Esophagus mucosa (tissue), 1 donor: ENCODE measurements around the gene KCTD2. TPM values are rescaled to one million over a fixed set of nuclear protein-coding genes. Genes with fewer than 3 reads are reported as not detected.
A peak's percentile ranks its signal among the peaks of the same experiment; 100 is the strongest.
"Not testable (repeated sequence)": the region's sequence is repeated elsewhere in the genome, so short reads cannot be mapped to it uniquely, and the experiment has no call there.

ENCODE experiments used
- ATAC-seq: fragments of 200-7000 bp; cut with Tn5 transposase; one replicate; pipeline ENCODE4 v1.9.1; 2020
- total RNA-seq: library from RNA; stranded (reverse); gene quantifications from one replicate; pipeline ENCODE4 v1.2.4, GENCODE V29; 2023
- donor health status: DM: yes; HTN: yes; CAD: no.

The KCTD2 gene
- total RNA-seq, 1 donor from 2014 or later = 13.2 TPM

GRCh38 chr17:75051941-75052340, 4.9 kb downstream of the KCTD2 start:
- ATAC-seq = no peak

- ATAC-seq = peak; percentile 59
Measured at GRCh38 chr17:75059369-75060345, 12.6 kb downstream of the KCTD2 start.

- ATAC-seq = peak; percentile 16
Measured at GRCh38 chr17:75060434-75061054, 13.5 kb downstream of the KCTD2 start.

DNA sequence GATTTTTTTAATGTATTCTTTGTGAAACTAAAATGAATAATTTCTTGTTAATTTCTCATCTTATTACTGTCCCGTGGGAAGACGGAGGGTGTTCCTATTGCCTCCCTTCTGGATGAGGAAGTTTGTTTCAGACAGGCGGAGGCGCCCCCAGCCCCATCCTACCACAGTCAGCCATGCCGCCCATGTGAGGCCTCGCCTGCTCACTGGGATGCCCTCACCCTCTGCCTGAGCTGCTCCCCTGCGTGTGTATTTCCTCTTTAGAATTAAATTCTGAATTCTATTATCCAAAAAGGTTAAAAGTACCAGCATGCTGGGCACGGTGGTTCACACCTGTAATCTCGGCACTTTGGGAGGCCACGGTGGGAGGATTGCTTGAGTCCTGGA, 14.0 kb downstream of the KCTD2 start:
- ATAC-seq = no peak

GRCh38 chr17:75061618-75062017, 14.6 kb downstream of the KCTD2 start:
- no peak for ATAC-seq

GRCh38 chr17:75063201-75063600, 16.2 kb downstream of the KCTD2 start:
- no peak for ATAC-seq

DNA sequence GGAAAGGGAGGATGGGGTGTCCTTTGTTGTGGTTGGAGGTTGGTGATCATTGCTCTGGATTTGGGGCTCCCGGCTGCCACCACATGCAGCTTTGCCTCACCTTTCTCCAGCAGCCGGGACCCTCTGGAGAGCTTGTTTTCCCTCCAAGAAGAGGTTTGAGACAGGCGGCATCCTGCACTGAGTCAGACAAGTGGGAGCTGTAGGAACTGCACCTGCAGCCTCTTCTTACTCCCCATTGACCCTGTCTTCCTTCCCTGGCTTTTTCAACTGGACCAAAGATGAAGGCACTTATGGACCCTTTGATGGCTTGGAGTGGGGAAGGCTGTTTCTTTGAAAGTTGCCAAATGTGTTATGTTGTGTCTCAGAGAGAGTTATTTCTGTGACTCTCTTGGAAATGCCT, 16.6 kb downstream of the KCTD2 start:
- ATAC-seq = no peak

- ATAC-seq = no peak
Measured at GRCh38 chr17:75064040-75064439, 17.0 kb downstream of the KCTD2 start.

GRCh38 chr17:75064460-75064859, 17.4 kb downstream of the KCTD2 start:
- no peak for ATAC-seq

GRCh38 chr17:75064867-75065561, 18.0 kb downstream of the KCTD2 start:
- no peak for ATAC-seq

- no peak for ATAC-seq
Measured at GRCh38 chr17:75065562-75066151, 18.6 kb downstream of the KCTD2 start.

DNA sequence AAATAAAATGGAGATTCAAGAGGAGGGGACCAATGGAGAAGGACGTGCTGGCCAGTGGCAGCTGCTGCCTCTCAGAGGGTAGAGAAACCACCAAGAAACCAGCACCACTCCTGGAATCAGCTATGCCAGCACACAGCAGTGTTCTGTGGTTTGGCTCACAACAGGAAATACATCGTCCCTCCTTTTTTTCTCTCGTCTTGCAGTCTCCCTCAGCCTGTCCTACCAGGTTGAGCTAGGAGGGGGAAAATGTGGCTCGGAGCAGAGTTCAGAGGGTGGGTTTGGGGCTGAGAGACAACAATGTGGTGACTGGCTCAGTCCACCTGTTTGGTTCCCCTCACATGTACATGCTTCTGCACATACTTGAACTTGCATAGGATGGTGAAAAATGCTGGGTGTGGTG, 20.8 kb downstream of the KCTD2 start:
- no peak for ATAC-seq

DNA sequence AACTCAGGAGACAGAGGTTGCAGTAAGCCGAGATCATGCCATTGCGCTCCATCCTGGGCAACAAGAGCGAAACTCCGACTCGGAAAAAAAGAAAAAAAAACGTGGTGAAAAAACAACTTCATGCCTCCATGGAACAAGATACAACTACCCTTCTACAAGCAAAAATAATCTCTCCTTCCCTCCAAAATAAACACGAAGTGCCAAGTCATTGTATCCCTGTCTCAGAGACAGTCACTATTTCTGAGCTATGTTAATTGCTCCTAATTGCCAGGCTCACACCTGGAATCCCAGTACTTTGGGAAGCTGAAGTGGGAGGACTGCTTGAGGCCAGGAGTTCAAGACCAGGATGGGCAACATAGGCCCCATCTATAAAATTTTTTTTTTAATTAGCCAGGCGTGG, 21.7 kb downstream of the KCTD2 start:
- ATAC-seq = no peak

GRCh38 chr17:75069783-75070182, 22.8 kb downstream of the KCTD2 start:
- peak; percentile 41 for ATAC-seq

GRCh38 chr17:75071478-75072271, 24.6 kb downstream of the KCTD2 start:
- ATAC-seq = not testable (repeated sequence)

- not testable (repeated sequence) for ATAC-seq
Measured at GRCh38 chr17:75072909-75073308, 25.9 kb downstream of the KCTD2 start.

DNA sequence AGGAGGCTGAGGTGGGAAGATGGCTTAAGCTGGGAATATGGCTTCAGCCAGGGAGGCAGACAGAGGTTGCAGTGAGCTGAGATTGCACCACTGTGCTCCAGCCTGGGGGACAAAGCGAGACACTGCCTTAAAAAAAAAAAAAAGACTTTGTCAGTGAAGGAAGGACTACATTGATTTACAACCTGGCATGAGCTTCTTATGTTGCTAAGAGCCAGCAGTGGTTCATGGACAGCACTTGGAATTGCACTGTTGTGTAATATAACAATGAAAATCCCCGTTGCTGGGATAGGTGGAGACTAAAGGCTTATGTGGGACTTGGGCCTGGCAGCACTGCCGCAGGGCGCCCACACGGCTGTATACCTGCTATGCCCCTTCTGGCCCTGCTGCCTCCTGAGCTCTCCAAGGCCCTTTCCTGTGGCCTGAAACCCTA, 26.6 kb downstream of the KCTD2 start:
- peak; percentile 69 for ATAC-seq

DNA sequence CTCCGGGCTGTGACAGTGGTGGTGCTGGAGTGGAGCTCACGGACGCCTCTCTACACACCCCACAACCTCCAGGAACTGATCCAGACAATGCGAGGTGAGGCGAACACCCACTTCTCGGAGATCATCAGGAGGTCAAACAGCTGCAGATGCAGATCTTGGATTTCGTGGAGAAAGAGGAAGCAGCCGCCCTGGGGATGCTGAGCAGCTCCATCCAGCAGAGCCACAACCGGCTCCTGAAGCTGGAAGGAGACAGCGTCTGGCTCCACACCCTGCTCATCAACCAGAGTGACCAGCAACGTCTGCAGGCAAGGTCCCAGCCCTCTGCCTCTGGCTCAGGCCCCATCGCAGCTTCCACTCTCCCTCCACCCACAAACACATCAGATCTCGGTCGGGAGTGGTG, 27.5 kb downstream of the KCTD2 start:
- no peak for ATAC-seq

DNA sequence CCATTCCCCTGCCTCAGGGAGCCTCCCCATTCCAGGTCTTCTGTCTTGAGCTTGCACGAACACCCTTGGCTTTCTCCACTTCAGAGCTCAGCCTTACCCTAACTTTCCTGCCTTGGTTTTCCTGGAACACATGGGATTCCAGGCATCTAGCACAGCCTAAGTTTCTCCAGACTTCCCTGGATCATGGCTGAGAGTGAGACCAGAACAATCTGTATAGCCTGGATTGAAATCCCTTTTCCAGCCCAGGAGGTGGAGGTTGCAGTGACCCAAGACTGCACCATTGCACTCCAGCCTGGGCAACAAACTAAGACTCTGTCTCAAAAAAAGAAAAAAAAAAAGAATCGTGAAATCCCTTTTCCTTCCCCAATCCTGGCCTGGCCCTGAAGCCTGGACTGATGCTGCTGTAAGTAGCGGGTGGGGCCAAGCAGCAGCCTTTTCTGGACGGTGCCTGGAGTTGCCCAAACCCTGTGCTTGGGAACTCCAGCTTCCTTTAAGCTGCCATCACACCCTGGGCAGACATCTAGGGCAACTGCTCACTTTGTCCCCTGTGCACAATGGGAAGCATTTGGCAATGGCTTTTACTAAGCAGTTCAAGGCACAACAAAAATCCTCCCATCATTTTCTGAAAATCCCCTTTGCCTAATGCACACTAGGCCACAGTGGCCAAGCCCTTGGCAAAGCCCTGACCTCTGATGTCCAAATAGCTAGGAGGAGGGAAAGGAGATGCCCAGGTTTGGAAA, 28.7 kb downstream of the KCTD2 start:
- ATAC-seq = no peak

DNA sequence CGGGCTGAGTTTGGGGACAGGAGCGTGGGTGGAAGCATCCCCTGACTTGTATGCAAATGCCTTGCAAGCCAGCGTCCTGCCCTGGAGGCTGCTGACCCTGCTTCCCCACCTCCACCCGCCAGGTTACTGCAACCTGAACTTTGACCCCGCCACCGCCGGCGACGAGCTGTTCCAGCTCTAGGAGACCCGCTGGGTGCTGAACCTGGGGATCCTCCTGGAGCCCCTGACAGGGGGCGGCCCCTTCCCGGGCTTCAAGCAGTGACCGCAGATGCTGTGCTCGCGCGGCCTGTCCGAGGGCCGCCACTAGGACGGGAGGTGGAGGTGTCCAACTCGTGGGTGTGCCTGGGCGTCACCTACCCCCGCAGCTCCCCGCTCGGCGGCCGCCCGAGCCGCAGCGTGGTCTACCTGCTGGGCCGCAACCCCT, 30.1 kb downstream of the KCTD2 start:
- no peak for ATAC-seq
